Common myeloid progenitor, CD34-positive (primary cell): Measurements from ENCODE around the gene MELK.

Experiments used
- CTCF ChIA-PET: fragments of 350-600 bp; sonication (Branson Sonifier 250); formaldehyde crosslinking; loops from one replicate; lab custom pipeline; 2021; ENCODE audit warnings: antibody characterized with exemption; lab: Charles Lee
- POLR2A ChIA-PET: fragments of 350-600 bp; sonication (Branson Sonifier 250); formaldehyde crosslinking; loops from one replicate; lab custom pipeline; 2021; ENCODE audit warnings: antibody characterized with exemption; lab: Charles Lee
- DNase-seq, 3 donors: peaks; one replicate each; pipeline versions ENCODE4 v3.0.0 to v3.0.0-alpha.2; 2013
- H3K27ac ChIP-seq, 2 experiments: 1 replicate in 1 of 2; 2 replicates in 1 of 2; pipeline ENCODE4 v1.7.0; 2013; ENCODE audit warnings: inconsistent platforms in 2 of 2, low read length in 2 of 2, mild to moderate bottlenecking in 2 of 2, low read depth in 1 of 2, moderate library complexity in 1 of 2; ENCODE audit not compliant: severe bottlenecking in 2 of 2, insufficient read depth in 1 of 2, poor library complexity in 1 of 2
- H3K27me3 ChIP-seq, 5 experiments: replicated peaks in 2 of 5; 1 replicate in 3 of 5; 2 replicates in 2 of 5; pipeline versions ENCODE4 v1.6.1 to v1.7.0; 2013; ENCODE audit warnings: low read length in 4 of 5, mild to moderate bottlenecking in 2 of 5, moderate library complexity in 2 of 5, inconsistent platforms in 1 of 5; ENCODE audit not compliant: insufficient read depth in 5 of 5, control insufficient read depth in 4 of 5
- H3K36me3 ChIP-seq, 4 experiments: 1 replicate in 2 of 4; 2 replicates in 2 of 4; pipeline versions ENCODE4 v1.6.1 to v1.7.0; 2013; ENCODE audit warnings: low read length in 3 of 4, control low read depth in 1 of 4, mild to moderate bottlenecking in 1 of 4; ENCODE audit not compliant: control insufficient read depth in 4 of 4, insufficient read depth in 4 of 4
- H3K4me1 ChIP-seq, 4 experiments: 1 replicate in 3 of 4; 2 replicates in 1 of 4; pipeline versions ENCODE4 v1.6.1 to v1.7.1; 2013; ENCODE audit warnings: low read length in 3 of 4, mild to moderate bottlenecking in 3 of 4, control low read depth in 1 of 4, inconsistent platforms in 1 of 4, moderate library complexity in 1 of 4; ENCODE audit not compliant: control insufficient read depth in 4 of 4, insufficient read depth in 4 of 4; ENCODE audit errors: control extremely low read depth in 1 of 4
- H3K4me3 ChIP-seq, 7 experiments: 1 replicate in 4 of 7; 2 replicates in 3 of 7; pipeline versions ENCODE4 v1.5.1 to v1.7.0; 2013; ENCODE audit warnings: mild to moderate bottlenecking in 7 of 7, low read length in 6 of 7, moderate library complexity in 6 of 7, inconsistent platforms in 2 of 7, low read depth in 2 of 7, control low read depth in 1 of 7; ENCODE audit not compliant: insufficient read depth in 4 of 7, control insufficient read depth in 1 of 7; ENCODE audit errors: extremely low read depth in 1 of 7
- H3K9me3 ChIP-seq, 5 experiments: 1 replicate in 4 of 5; 2 replicates in 1 of 5; pipeline versions ENCODE4 v1.6.1 to v1.7.1; 2013; ENCODE audit warnings: low read length in 4 of 5, mild to moderate bottlenecking in 2 of 5, inconsistent platforms in 1 of 5, low read depth in 1 of 5, moderate library complexity in 1 of 5; ENCODE audit not compliant: control insufficient read depth in 4 of 5, insufficient read depth in 2 of 5; ENCODE audit errors: control extremely low read depth in 1 of 5
- WGBS: methylation state at CpG from one replicate; pipeline ENCODE4 v1.1.5; 2013; ENCODE audit not compliant: insufficient coverage; 5-methylcytosine and 5-hydroxymethylcytosine counted together

The MELK gene

GRCh38 chr9:36625006-36625615, 52.4 kb downstream of the MELK start:
- CTCF ChIA-PET, result interaction anchor here (0.7 to 1.8 kb wide), 5 partner anchors 7 to 218 kb away, joined by 3 to 4 read pairs (median 3); no protein-coding TSS in a partner anchor
- Histone ChIP-seq H3K4me3 (no peak overlapping the region), H3K9me3 (no peaks in the 10 kb centered on the region), H3K36me3 (peaks cover 0 to 20% (median 4%) of the 10 kb centered on the region in 4 experiments), H3K4me1 (no peaks in the 10 kb centered on the region), H3K27ac (no peak overlapping the region), H3K27me3 (no peaks in the 10 kb centered on the region)
- no peak for DNase-seq
- 99% methylated on average over 6 of the region's 6 CpGs for WGBS
- POLR2A ChIA-PET, result no interaction called here

- CTCF ChIA-PET, result interaction anchor here (0.9 to 12.1 kb wide), 7 partner anchors 9 to 225 kb away, joined by 3 to 166 read pairs (median 6); no protein-coding TSS in a partner anchor
These were observed 60.2 kb downstream of the MELK start for GRCh38 chr9:36632892-36633291.

GRCh38 chr9:36637491-36638270, 65.0 kb downstream of the MELK start:
- H3K4me1 ChIP-seq, result no peaks in the 10 kb centered on the region
- no peaks in the 10 kb centered on the region for H3K9me3 ChIP-seq
- H3K36me3 ChIP-seq, result peaks cover 0 to 36% (median 5%) of the 10 kb centered on the region in 4 experiments
- peak; percentile 35 to 66 (median 49) for DNase-seq
- 80% methylated on average over 1 of the region's 2 CpGs for WGBS
- no peak overlapping the region for H3K27ac ChIP-seq
- H3K4me3 ChIP-seq, result no peak overlapping the region
- ChIA-PET CTCF (interaction anchor here (1.1 to 12.1 kb wide), 11 partner anchors 11 to 230 kb away, joined by 3 to 166 read pairs (median 4); no protein-coding TSS in a partner anchor), POLR2A (interaction anchor here (1.0 kb wide), 1 partner anchor 91 kb away, joined by 4 read pairs; no protein-coding TSS in a partner anchor)
- no peaks in the 10 kb centered on the region for H3K27me3 ChIP-seq

More at GRCh38 chr9:36632892-36633291, 60.2 kb downstream of the MELK start:
- POLR2A ChIA-PET, result interaction anchor here (1.0 kb wide), 1 partner anchor 96 kb away, joined by 3 read pairs; no protein-coding TSS in a partner anchor
- Histone ChIP-seq H3K36me3 (peaks cover 0 to 26% (median 4%) of the 10 kb centered on the region in 4 experiments), H3K4me1 (no peaks in the 10 kb centered on the region), H3K27ac (no peak overlapping the region), H3K4me3 (no peak overlapping the region), H3K9me3 (no peaks in the 10 kb centered on the region), H3K27me3 (no peaks in the 10 kb centered on the region)
- DNase-seq, result peak; percentile 20 to 62 (median 50)
- 0% methylated on average over 1 of the region's 1 CpG for WGBS

- no peak for DNase-seq
- H3K27me3 ChIP-seq, result no peaks in the 10 kb centered on the region
- 100% methylated on average over 2 of the region's 6 CpGs for WGBS
- H3K27ac ChIP-seq, result no peak overlapping the region
- peaks cover 0 to 41% (median 3%) of the 10 kb centered on the region in 4 experiments for H3K36me3 ChIP-seq
- no peaks in the 10 kb centered on the region for H3K4me1 ChIP-seq
- H3K4me3 ChIP-seq, result no peak overlapping the region
- H3K9me3 ChIP-seq, result no peaks in the 10 kb centered on the region
- ChIA-PET POLR2A (no interaction called here), CTCF (interaction anchor here (12.1 kb wide), 1 partner anchor 91 kb away, joined by 166 read pairs; no protein-coding TSS in a partner anchor)
These were observed 68.2 kb downstream of the MELK start for GRCh38 chr9:36640771-36641381.

GRCh38 chr9:36642817-36643216, 70.1 kb downstream of the MELK start:
- peaks cover 0 to 44% (median 3%) of the 10 kb centered on the region in 4 experiments for H3K36me3 ChIP-seq
- DNase-seq, result no peak
- ChIA-PET POLR2A (no interaction called here), CTCF (interaction anchor here (0.6 kb wide), 1 partner anchor 106 kb away, joined by 3 read pairs; no protein-coding TSS in a partner anchor)
- no peaks in the 10 kb centered on the region for H3K4me1 ChIP-seq
- H3K9me3 ChIP-seq, result no peaks in the 10 kb centered on the region
- no peak overlapping the region for H3K27ac ChIP-seq
- WGBS, result 100% methylated on average over 1 of the region's 6 CpGs
- no peaks in the 10 kb centered on the region for H3K27me3 ChIP-seq
- H3K4me3 ChIP-seq, result no peak overlapping the region

- Histone ChIP-seq H3K4me1 (peaks cover 0 to 2% (median 0%) of the 10 kb centered on the region in 4 experiments), H3K27me3 (no peaks in the 10 kb centered on the region), H3K9me3 (peaks cover 0 to 2% (median 0%) of the 10 kb centered on the region in 5 experiments), H3K4me3 (no peak overlapping the region), H3K27ac (no peak overlapping the region), H3K36me3 (peaks cover 2 to 29% (median 8%) of the 10 kb centered on the region in 4 experiments)
- ChIA-PET POLR2A (no interaction called here), CTCF (no interaction called here)
- no peak for DNase-seq
- WGBS, result 100% methylated on average over 1 of the region's 7 CpGs
These were observed 84.1 kb downstream of the MELK start for GRCh38 chr9:36656842-36657241.
